Mesendoderm (in vitro differentiated cells): ENCODE data around the gene SLIT3.

ENCODE experiments used
- DNase-seq: peaks from one replicate; pipeline ENCODE4 v3.0.0; 2013
- H2AK5ac ChIP-seq: 2 replicates; pipeline ENCODE4 v1.6.1; 2013; ENCODE audit warnings: low read length, inconsistent platforms
- H2BK120ac ChIP-seq: 2 replicates; pipeline ENCODE4 v1.6.1; 2013; ENCODE audit warnings: low read depth, mild to moderate bottlenecking, low read length, moderate library complexity, mixed read lengths
- H2BK15ac ChIP-seq: replicated peaks from 2 replicates; pipeline ENCODE4 v1.6.1; 2013; ENCODE audit warnings: low read depth, mild to moderate bottlenecking, moderate library complexity
- H2BK5ac ChIP-seq: 2 replicates; pipeline ENCODE4 v1.6.1; 2013; ENCODE audit warnings: low read length, inconsistent platforms
- H3K18ac ChIP-seq: 2 replicates; pipeline ENCODE4 v1.6.1; 2013; ENCODE audit warnings: mild to moderate bottlenecking, low read length, mixed read lengths
- H3K23ac ChIP-seq: one replicate; pipeline ENCODE4 v1.6.1; 2013; ENCODE audit warnings: low read length
- H3K27ac ChIP-seq: 2 replicates; pipeline ENCODE4 v1.5.1; 2013; ENCODE audit warnings: low read depth, mild to moderate bottlenecking, inconsistent platforms, low read length, moderate library complexity
- H3K27me3 ChIP-seq: 2 replicates; pipeline ENCODE4 v1.6.1; 2013; ENCODE audit warnings: low read length, control low read depth, mild to moderate bottlenecking, inconsistent platforms; ENCODE audit not compliant: insufficient read depth, poor library complexity
- H3K36me3 ChIP-seq: 2 replicates; pipeline ENCODE4 v1.6.1; 2013; ENCODE audit warnings: low read length, inconsistent platforms; ENCODE audit not compliant: control insufficient read depth, insufficient read depth
- H3K4ac ChIP-seq: one replicate; pipeline ENCODE4 v1.6.1; 2013; ENCODE audit warnings: low read depth, mild to moderate bottlenecking, low read length, moderate library complexity
- H3K4me1 ChIP-seq: 2 replicates; pipeline ENCODE4 v1.6.1; 2013; ENCODE audit warnings: low read depth, low read length, inconsistent platforms; ENCODE audit not compliant: control insufficient read depth
- H3K4me2 ChIP-seq: 2 replicates; pipeline ENCODE4 v1.6.1; 2013; ENCODE audit warnings: low read length
- H3K4me3 ChIP-seq: 2 replicates; pipeline ENCODE4 v1.5.1; 2013; ENCODE audit warnings: mild to moderate bottlenecking, low read length
- H3K56ac ChIP-seq: one replicate; pipeline ENCODE4 v1.6.1; 2013; ENCODE audit warnings: low read length
- H3K79me1 ChIP-seq: 2 replicates; pipeline ENCODE4 v1.6.1; 2013; ENCODE audit warnings: low read length, inconsistent platforms
- H3K79me2 ChIP-seq: 2 replicates; pipeline ENCODE4 v1.6.1; 2013; ENCODE audit warnings: mild to moderate bottlenecking, low read length; ENCODE audit not compliant: control insufficient read depth, insufficient read depth
- H3K9ac ChIP-seq: 2 replicates; pipeline ENCODE4 v1.6.1; 2013; ENCODE audit warnings: low read length, inconsistent platforms
- H4K5ac ChIP-seq: one replicate; pipeline ENCODE4 v1.6.1; 2013; ENCODE audit warnings: low read length
- H4K8ac ChIP-seq: one replicate; pipeline ENCODE4 v1.6.1; 2013; ENCODE audit warnings: low read depth, mild to moderate bottlenecking, control low read depth, low read length, moderate library complexity
- WGBS: extraction: QIAGEN DNeasy Blood & Tissue Kit; methylation state at CpG from one replicate; pipeline ENCODE4 v1.1.7; 2013; ENCODE audit warnings: low lambda C conversion rate, missing lambda C conversion rate; ENCODE audit not compliant: insufficient coverage; ENCODE audit errors: extremely low coverage; 5-methylcytosine and 5-hydroxymethylcytosine counted together

The SLIT3 gene

GRCh38 chr5:169222934-169223594 lies 77.9 kb downstream of the SLIT3 start:
- Histone ChIP-seq H3K56ac (no peak overlapping the region), H3K79me1 (no peaks in the 10 kb centered on the region), H3K4me3 (no peak overlapping the region), H2BK120ac (no peak overlapping the region), H3K18ac (no peak overlapping the region), H3K36me3 (no peaks in the 10 kb centered on the region), H3K9ac (no peak overlapping the region), H2AK5ac (no peak overlapping the region), H4K8ac (no peak overlapping the region), H3K4me2 (no peak overlapping the region), H3K23ac (no peak overlapping the region), H3K4me1 (peaks cover 6% of the 10 kb centered on the region), H3K79me2 (no peaks in the 10 kb centered on the region), H2BK15ac (no peak overlapping the region), H3K27ac (no peak overlapping the region), H4K5ac (no peak overlapping the region), H3K4ac (no peak overlapping the region), H3K27me3 (no peaks in the 10 kb centered on the region), H2BK5ac (no peak overlapping the region)
- no peak for DNase-seq
- WGBS, result no CpG with 5 or more reads among the region's 9 CpGs

- no peak overlapping the region for H3K4me3 ChIP-seq
- no peaks in the 10 kb centered on the region for H3K79me1 ChIP-seq
- no peak overlapping the region for H2BK5ac ChIP-seq
- H3K4ac ChIP-seq, result no peak overlapping the region
- H3K4me2 ChIP-seq, result no peak overlapping the region
- no peak overlapping the region for H3K9ac ChIP-seq
- no peak overlapping the region for H2BK15ac ChIP-seq
- no peak overlapping the region for H4K8ac ChIP-seq
- no peak overlapping the region for H4K5ac ChIP-seq
- H3K4me1 ChIP-seq, result peaks cover 9% of the 10 kb centered on the region
- no peaks in the 10 kb centered on the region for H3K27me3 ChIP-seq
- H3K18ac ChIP-seq, result no peak overlapping the region
- no peak for DNase-seq
- WGBS, result no CpG with 5 or more reads among the region's 5 CpGs
- H3K36me3 ChIP-seq, result no peaks in the 10 kb centered on the region
- no peak overlapping the region for H2BK120ac ChIP-seq
- no peak overlapping the region for H2AK5ac ChIP-seq
- H3K27ac ChIP-seq, result no peak overlapping the region
- H3K23ac ChIP-seq, result no peak overlapping the region
- H3K79me2 ChIP-seq, result no peaks in the 10 kb centered on the region
- H3K56ac ChIP-seq, result no peak overlapping the region
Measured at GRCh38 chr5:169221519-169221918, 79.4 kb downstream of the SLIT3 start.

DNA sequence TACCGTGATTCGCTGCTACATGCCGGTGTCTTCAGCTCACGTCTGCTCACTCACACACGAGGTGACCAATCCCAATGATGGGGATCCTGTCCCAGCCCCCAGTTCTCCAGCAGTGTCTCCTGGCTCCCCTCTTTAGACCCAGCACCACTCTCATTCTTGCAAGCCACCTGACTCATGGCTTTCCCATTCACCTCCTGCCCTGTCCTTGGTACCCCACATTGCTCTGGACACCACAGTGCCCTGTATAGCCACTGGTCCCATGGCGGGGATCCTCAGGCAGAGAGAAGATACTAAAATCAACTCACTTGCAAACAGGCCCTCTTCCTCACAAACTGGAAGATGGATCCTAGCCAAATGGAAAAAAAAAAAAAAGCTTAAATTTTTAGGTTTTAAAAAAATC lies 81.0 kb downstream of the SLIT3 start:
- WGBS, result no CpG with 5 or more reads among the region's 6 CpGs
- Histone ChIP-seq H3K27me3 (no peaks in the 10 kb centered on the region), H2BK120ac (no peak overlapping the region), H3K79me2 (no peaks in the 10 kb centered on the region), H3K56ac (no peak overlapping the region), H4K5ac (no peak overlapping the region), H3K23ac (no peak overlapping the region), H3K18ac (no peak overlapping the region), H3K4me3 (no peak overlapping the region), H3K4me1 (peaks cover 9% of the 10 kb centered on the region), H2AK5ac (no peak overlapping the region), H4K8ac (no peak overlapping the region), H2BK15ac (no peak overlapping the region), H3K4me2 (no peak overlapping the region), H3K9ac (no peak overlapping the region), H3K79me1 (no peaks in the 10 kb centered on the region), H2BK5ac (no peak overlapping the region), H3K4ac (no peak overlapping the region), H3K27ac (no peak overlapping the region), H3K36me3 (no peaks in the 10 kb centered on the region)
- DNase-seq, result no peak

DNA sequence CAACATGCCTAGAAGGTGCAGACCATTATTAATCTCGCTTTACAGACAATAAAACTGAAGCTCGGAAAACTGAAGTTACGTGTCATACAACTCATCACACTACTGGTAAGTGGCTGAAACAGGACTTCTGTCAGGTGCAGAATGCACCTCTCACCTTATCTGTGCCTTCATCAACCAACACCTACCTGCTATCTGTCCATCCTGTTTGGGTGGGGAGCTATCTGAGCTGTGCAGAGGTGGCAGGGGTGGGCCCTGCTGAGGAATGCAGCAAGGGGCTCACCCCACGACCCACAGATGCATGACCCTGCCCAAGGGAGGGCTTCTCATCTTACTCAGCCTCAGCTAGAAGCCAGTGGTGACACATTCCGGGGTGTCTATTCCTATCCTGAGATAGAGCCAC lies 81.6 kb downstream of the SLIT3 start:
- Histone ChIP-seq H3K79me2 (no peaks in the 10 kb centered on the region), H3K4me3 (no peak overlapping the region), H3K4me2 (no peak overlapping the region), H4K5ac (no peak overlapping the region), H3K4ac (no peak overlapping the region), H3K18ac (no peak overlapping the region), H3K27me3 (no peaks in the 10 kb centered on the region), H3K9ac (no peak overlapping the region), H3K4me1 (peaks cover 9% of the 10 kb centered on the region), H3K36me3 (no peaks in the 10 kb centered on the region), H3K79me1 (no peaks in the 10 kb centered on the region), H2AK5ac (no peak overlapping the region), H3K23ac (no peak overlapping the region), H2BK15ac (no peak overlapping the region), H3K27ac (no peak overlapping the region), H3K56ac (no peak overlapping the region), H2BK120ac (no peak overlapping the region), H2BK5ac (no peak overlapping the region), H4K8ac (no peak overlapping the region)
- DNase-seq, result no peak
- no CpG with 5 or more reads among the region's 5 CpGs for WGBS

DNA sequence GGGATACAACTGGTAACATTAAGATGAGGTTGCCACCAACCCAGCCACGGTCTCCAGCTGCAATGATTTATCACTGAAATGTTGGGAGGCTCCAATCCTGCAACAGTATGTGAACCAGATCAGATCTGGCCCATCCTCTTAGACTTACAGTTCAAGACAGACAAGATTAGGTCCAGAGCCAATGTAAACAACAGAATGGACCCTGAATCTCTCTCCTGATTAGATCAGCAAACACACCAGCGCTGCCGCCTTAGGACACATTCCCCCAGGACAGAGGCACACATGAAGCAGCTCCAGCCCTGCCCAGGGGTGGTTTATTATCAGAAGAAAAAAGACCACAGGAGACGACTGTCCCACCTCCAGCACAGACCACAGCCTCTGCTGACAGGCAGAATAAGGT lies 82.1 kb downstream of the SLIT3 start:
- DNase-seq, result peak; percentile 26
- H3K79me2 ChIP-seq, result no peaks in the 10 kb centered on the region
- no peaks in the 10 kb centered on the region for H3K27me3 ChIP-seq
- no peak overlapping the region for H3K23ac ChIP-seq
- no peaks in the 10 kb centered on the region for H3K79me1 ChIP-seq
- no peak overlapping the region for H3K56ac ChIP-seq
- H3K4me1 ChIP-seq, result peaks cover 9% of the 10 kb centered on the region
- no peak overlapping the region for H3K18ac ChIP-seq
- H3K36me3 ChIP-seq, result no peaks in the 10 kb centered on the region
- no peak overlapping the region for H3K4me2 ChIP-seq
- H3K4me3 ChIP-seq, result no peak overlapping the region
- H3K27ac ChIP-seq, result no peak overlapping the region
- peak overlapping the region; percentile 13 for H2BK5ac ChIP-seq
- H2BK120ac ChIP-seq, result no peak overlapping the region
- no peak overlapping the region for H4K5ac ChIP-seq
- H3K4ac ChIP-seq, result no peak overlapping the region
- no peak overlapping the region for H3K9ac ChIP-seq
- H2BK15ac ChIP-seq, result no peak overlapping the region
- H2AK5ac ChIP-seq, result no peak overlapping the region
- no CpG with 5 or more reads among the region's 4 CpGs for WGBS
- no peak overlapping the region for H4K8ac ChIP-seq

DNA sequence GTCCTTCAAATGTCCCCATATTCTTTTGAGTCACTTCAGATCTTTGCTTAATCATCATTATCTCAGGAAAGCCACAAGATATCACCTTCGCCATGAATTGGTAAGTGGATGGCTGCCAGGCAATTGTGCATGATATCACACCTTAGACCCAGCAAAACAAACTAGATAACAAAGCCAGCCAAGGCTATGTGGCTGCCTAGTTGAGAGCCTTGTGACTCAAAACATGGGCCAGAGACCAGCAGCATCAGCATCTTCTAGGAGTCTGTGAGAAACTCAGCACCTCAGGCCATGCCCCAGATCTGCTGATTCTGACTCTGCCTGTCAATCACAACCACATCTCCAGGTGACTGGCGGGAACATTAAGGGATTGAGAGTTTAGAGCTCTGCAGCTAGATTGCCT lies 82.8 kb downstream of the SLIT3 start:
- Histone ChIP-seq H3K4me2 (no peak overlapping the region), H3K36me3 (no peaks in the 10 kb centered on the region), H3K56ac (no peak overlapping the region), H3K9ac (no peak overlapping the region), H4K8ac (no peak overlapping the region), H3K4ac (no peak overlapping the region), H2BK120ac (no peak overlapping the region), H2AK5ac (no peak overlapping the region), H3K18ac (peak overlapping the region; percentile 34), H3K79me1 (no peaks in the 10 kb centered on the region), H3K79me2 (no peaks in the 10 kb centered on the region), H2BK15ac (no peak overlapping the region), H2BK5ac (no peak overlapping the region), H3K27ac (peak overlapping the region; percentile 3), H3K23ac (no peak overlapping the region), H3K27me3 (no peaks in the 10 kb centered on the region), H3K4me3 (no peak overlapping the region), H4K5ac (no peak overlapping the region), H3K4me1 (peaks cover 9% of the 10 kb centered on the region)
- no CpG with 5 or more reads among the region's 2 CpGs for WGBS
- peak; percentile 48 for DNase-seq
